T-helper 22 cell (primary cell): ENCODE results near the gene ANKRD49.
A peak's percentile ranks its signal among the peaks of the same experiment; 100 is the strongest.
"Not testable (repeated sequence)": the region's sequence is repeated elsewhere in the genome, so short reads cannot be mapped to it uniquely, and the experiment has no call there.

Experiments
- DNase-seq: peaks from one replicate; pipeline ENCODE4 v3.0.0-alpha.2; 2020; ENCODE audit warnings: low read depth

ANKRD49 gene

DNA sequence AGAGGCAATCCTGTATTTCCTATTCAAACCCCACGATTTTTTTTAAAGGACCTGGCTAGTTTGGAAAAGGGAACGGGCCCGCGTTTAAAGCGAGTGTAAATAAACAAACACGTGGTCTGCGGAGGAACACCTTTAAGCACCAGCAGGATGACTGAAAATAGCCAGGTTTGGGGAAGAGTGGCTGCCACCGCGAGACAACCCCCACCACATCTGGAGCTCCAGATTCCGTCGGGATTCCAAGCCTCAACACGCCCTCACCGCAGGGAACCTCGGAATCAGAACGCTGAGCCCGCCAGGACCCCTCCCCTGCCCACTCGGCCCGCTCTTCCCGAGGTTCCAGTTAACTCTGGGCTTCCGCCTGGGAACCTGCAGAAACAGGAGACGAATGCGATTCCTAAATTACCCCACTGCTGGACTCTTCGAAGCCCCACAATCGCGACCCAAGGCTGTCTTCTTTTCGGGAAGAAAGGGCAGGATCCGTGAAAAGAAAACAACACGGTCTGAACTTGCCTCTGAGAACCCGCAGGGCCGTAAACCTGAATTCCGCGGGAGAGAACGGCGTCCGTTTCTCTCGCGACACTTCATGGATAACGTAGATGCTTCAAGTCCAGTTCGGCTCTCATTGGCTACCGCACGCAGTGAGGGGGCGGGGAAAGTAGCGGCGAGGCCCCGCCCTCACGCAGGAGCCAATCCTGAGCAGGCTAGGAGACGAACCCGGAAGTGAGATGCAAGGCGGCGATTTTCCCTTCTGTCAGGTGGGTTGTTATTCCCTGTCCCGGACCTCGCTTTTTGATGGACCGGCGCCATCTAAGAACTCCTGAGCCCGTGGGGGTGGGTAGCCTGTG, at the start of gene ANKRD49, which contains the start of gene MRE11:
Gene ANKRD49, plus strand, starts transcription at position 704 of the 845 bp plus-strand sequence. CDS start 2,710 bp downstream, outside the sequence.
Gene MRE11, minus strand, starts transcription at position 564 of the 845 bp plus-strand sequence. CDS start 1,043 bp downstream, outside the sequence.
- peak; percentile 94 for DNase-seq

GRCh38 chr11:94445641-94446040, 48.1 kb upstream of the ANKRD49 start:
- no peak for DNase-seq

DNA sequence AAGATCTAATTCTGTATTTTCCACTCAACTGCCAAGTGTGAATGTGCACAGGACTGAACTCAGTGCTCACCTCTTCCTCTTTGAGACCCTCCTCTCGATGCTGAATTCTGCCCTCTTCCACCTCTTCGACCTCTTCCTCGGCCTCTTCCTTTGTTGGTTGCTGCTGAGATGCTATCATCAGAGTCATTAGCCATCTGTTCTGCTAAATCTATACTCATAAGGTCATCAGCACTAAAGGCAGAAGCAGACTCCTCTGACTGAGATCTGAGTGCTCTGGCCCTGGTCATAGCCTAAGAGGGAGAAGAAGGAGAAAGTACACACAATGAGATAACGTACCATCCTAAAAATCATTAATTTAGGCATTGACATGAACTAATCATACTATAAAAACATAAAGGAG, 46.6 kb upstream of the ANKRD49 start:
- DNase-seq: no peak

- DNase-seq: no peak
Observed at GRCh38 chr11:94449029-94449428, 44.8 kb upstream of the ANKRD49 start.

DNA sequence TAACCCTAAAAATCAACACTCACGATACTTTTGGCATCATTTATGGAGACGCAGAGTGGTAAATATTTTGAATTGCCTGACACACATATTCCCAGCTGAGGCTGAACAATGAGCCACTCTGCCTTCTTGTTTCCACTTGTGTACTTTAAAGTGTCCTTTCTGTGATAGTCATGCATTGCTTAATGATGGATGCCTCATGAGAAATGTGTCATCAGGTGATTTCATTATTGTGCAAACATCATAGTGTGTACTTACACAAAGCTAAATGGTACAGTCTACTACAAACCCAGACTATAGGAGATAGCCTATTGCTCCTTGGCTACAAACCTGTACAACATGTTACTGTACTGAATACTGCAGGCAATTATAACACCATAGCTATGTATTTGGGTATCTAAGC, 44.3 kb upstream of the ANKRD49 start:
- DNase-seq: no peak

- DNase-seq: no peak
Observed at GRCh38 chr11:94450048-94450447, 43.7 kb upstream of the ANKRD49 start.

DNA sequence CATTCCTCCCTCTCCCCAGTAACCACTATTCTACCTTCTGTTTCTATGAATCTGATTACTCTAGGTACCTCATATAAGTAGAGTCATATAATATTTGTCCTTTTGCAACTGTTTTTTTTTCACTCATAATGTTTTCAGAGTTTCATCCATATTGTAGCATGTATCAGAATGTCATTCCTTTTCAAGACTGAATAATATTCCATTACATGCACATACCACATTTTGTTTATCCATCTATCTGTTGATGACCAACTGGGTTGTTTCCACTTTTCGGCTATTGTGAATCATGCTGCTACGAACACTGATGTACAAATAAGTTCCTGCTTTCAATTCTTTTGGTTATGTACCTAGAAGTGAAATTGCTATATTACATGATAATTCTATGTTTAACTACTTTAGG, 40.8 kb upstream of the ANKRD49 start:
- no peak for DNase-seq

- DNase-seq: no peak
Observed at GRCh38 chr11:94454301-94454700, 39.5 kb upstream of the ANKRD49 start.

- DNase-seq: no peak
Observed at GRCh38 chr11:94455861-94456260, 37.9 kb upstream of the ANKRD49 start.

GRCh38 chr11:94457118-94458029, 36.4 kb upstream of the ANKRD49 start:
- no peak for DNase-seq

DNA sequence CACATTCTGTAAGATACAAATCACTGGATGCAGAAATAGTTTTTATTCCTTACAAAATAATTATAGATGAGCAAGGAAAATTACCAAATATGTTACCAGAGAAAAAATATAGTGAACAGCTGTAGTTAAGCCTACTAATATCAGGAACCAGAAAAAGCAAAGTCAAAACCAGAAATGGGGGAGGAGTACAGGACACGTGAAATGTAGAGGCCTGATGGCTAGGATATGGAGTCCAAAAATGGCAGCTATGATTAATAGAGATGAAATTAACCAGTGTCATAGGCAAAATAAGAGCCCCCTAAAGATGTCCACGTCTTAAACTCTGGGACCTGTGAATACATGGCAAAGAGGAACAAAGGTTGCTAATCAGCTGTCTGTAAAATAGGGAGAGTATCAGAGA, 34.2 kb upstream of the ANKRD49 start:
- no peak for DNase-seq

- no peak for DNase-seq
Observed at GRCh38 chr11:94469416-94469815, 24.4 kb upstream of the ANKRD49 start.

GRCh38 chr11:94472916-94473799, 20.6 kb upstream of the ANKRD49 start:
- DNase-seq: no peak

DNA sequence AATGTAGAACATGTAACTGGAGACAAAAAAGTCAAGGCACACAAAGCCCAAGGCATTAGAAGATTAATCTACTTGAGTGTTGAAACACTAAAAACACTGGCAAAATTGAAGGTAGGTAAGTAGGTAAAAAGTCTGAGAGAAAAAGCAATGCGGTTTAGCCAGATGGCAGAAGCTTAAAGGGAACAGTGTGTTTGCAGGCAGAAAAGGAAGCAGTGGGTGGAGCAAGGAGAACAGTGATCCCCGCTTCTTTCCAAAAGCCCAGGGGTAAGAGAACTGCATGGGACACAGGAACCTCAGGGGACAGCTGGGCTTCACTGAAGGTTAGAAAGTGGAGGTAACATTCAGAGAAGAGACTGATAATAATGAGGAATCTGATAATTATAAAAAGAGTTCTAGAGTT, 16.2 kb upstream of the ANKRD49 start:
- DNase-seq: no peak

DNA sequence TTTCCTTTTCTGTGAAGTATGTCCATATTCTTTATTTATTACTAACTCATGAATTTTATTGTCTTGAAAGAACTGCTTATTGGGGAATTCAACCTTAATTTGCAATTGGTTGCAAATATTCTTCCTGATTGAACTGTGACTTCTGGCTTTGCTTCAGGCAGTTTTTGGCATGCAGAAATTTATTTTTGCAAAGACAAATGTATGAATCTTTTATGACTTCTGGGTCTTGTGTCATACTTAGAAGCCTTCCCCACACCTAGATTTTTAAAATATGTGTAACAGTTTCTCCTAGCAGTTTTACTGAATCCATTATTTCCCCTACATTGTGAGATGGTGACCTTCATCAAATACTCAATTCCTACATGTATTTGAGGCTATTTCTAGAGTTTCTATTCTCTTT, 12.4 kb upstream of the ANKRD49 start:
- no peak for DNase-seq

DNA sequence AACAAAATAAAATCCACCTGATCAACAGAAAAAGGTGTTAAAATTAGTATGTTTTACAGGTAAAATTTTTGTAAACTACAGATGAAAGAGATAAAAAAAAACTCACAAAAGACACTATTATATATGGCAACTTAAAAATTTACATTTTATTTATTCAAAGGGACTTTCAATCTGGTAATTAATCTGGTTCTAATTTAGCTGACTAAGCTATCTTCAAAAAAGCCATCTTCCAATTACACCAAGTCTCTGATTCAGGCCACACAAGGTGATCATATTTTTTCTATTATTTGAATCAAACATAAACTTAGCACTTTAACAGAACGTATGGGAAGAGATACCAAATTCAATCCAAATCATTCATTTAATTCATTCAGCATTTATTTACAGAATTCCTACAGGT, 7.7 kb upstream of the ANKRD49 start:
- DNase-seq: no peak

- no peak for DNase-seq
Observed at GRCh38 chr11:94494126-94494680, 419 bp downstream of the ANKRD49 start.

- no peak for DNase-seq
Observed at GRCh38 chr11:94500181-94500580, 6.4 kb downstream of the ANKRD49 start.

- no peak for DNase-seq
Observed at GRCh38 chr11:94501522-94501921, 7.7 kb downstream of the ANKRD49 start.

DNA sequence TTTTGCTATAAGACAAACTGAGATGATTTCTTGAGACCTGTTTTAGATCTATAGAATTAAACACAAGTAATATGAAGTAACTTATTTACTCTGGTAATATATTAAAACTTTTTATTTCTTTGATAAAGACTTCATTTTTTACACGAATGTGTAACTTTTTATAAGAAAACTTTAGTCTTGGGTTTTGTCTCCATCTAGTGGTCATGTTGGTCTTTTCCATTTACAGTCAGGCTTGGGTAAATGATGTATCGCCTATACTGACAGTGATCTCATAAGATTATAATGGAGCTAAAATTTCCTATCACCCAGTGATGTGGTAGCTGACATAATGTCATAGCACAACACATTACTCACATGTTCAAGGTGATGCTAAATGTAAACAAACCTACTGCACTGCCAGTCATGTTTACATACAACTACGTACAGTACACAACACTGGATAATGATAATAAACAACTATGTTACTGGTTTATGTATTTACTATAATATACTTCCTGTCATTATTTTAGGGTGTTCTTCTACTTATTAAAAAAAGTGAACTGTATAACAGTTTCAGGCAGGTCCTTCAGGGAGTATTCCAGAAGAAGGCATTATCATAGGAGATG, 11.0 kb downstream of the ANKRD49 start:
- no peak for DNase-seq

GRCh38 chr11:94506513-94506912, 12.7 kb downstream of the ANKRD49 start:
- not testable (repeated sequence) for DNase-seq
